Stimulated activated CD4-positive, alpha-beta T cell treated with anti-CD3 and anti-CD28 coated beads, Interleukin-1b, Interleukin-23, amount 100 ng/mL, for 4 hours (primary cell): ENCODE data around the gene VSIG10L.
A peak's percentile ranks its signal among the peaks of the same experiment; 100 is the strongest.

Source experiments
- DNase-seq, 2 donors: peaks; one replicate each; pipeline ENCODE4 v3.0.0-alpha.2; 2020; ENCODE audit warnings: low read depth in 2 of 2

Gene VSIG10L

DNA sequence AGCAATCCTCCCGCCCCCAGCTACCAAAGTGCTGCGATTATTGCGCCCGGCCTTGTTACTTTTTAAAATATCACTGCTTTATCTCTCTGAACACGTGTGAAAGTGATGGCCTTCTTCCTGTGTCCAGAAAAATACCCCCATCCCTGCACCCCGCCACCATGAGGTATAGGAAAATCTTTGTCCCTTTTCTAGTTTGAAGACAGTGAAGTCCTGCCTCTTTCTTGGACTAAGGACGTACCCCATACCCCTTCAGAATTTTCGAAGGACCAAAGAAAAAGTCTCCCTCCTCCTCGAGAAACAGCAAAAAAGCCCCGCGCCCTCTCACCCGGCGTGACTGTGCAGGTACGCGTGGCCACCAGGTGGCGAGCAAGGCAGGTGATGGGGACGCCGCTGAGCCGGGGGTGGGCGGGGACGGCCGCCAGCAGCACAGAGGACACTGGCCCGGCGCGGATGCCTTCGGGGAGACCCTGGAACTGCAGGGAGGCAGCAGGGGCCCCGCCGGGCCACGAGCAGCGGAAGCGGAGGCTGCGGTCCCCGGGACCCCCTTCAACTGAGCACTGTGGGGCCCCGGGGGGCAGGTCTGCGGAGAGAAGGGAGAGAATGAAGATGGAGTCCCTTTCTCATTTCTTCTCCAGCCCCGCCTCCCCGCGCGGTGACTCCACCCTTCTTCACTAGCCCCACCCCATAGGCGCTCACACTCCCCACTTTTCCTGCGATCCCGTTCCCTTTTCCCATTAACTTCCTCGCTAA lies 3.2 kb downstream of the VSIG10L start:
- peak; percentile 80 to 85 for DNase-seq

GRCh38 chr19:51337861-51338562 lies 3.9 kb downstream of the VSIG10L start:
- no peak for DNase-seq

DNA sequence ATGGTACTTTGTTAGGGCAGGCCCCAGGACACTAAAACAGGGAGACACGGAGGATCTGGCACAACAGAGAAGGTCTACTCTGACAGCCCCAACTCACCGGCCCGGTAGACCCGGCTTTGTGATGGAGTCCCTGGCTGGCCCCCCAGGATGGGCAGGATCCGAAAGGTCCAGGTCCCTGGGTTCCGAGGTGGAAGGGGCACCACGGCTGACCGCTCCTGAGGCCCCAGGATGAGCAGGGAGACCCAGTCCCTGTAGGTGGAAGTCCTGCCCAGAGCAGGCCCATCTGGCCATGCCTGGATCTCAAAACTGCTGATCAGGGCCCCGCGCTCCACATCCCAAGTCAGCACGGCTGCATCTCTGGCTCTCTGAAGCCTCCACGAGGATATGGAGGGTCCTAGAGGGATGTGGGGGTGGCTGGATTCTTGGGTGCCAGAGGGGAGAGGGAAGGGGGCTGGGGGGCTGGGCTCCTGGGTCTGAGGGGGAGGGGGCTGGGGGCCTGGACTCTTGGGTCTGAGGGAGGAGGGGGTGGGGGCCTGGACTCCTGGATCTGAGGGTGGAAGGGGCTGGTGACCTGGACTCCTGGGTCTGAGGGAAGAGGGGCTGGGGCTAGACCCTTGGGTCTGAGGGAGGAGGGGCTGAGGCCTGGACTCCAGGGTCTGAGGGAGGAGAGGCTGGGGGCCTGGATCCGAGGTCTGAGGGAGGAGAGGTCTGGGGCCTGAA lies 4.6 kb downstream of the VSIG10L start:
- no peak for DNase-seq

DNA sequence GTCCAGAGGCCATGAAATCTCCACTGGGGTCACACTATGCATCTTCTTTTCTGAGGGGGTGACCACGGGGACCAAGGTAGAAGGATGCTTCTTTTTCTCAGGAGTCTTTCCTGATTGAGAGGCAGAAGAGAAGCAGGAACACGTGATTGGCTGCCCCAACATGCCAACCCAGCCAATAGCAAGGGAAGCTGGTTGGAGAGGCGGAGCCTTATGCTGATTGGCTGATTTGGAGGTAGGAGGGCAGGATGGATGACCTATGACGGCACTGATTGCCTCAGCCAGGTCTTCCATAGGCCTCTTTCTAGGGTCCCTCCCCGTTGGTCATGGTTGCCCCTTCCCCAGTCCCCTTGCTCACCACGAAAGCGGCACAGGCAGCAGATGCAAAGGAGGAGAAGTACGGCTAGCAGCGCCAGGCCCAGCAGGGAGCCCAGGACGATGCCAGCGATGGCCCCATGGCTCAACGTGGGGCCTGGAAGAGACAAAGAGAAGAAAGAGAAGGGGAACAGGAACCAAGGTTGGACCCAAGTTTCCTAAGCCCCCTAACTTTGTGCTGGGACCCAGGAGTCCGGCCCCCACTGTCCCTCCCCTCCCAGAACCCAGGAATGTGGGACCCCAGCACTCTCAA lies 8.0 kb downstream of the VSIG10L start:
- DNase-seq, result no peak

DNA sequence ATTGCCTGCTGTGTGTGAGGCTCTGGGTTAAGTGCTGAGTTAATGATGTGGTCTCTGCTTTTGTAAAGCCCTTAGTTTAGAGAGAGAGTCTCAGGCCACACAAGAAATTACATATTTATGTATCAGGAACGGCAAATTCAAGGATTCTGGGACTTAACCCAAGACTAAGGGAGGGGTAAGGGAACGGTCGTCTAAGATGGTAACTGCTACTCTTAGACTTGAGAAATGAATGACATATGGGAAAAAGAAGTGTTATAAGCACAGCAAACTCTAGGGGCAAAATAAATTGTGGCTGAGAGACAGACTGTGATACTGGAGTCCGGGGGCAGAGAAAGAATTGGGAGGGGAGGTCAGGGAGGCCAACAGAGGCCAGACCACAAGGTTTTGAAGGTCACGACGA lies 10.2 kb downstream of the VSIG10L start:
- DNase-seq, result no peak

DNA sequence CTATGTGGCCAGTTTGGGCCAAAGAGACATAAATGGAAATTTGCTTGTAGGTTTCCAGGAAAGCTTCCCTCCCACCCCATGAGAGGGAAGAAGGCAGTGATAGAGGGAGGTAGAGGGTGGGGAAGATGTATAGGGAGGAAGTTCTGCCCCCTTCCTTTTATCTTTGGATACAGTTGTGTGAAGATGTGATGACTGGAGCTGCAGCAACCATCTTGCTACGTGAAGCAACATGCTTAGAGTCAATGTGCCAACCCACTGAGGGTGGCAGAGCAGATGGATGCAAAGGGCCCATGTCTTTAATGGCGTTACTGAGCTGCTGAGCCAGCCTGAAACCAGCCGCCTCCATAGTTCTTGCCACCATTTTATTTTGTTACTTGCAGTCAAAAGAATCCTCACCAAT lies 10.7 kb downstream of the VSIG10L start:
- DNase-seq, result no peak

GRCh38 chr19:51330366-51330765 lies 11.6 kb downstream of the VSIG10L start:
- DNase-seq, result no peak

DNA sequence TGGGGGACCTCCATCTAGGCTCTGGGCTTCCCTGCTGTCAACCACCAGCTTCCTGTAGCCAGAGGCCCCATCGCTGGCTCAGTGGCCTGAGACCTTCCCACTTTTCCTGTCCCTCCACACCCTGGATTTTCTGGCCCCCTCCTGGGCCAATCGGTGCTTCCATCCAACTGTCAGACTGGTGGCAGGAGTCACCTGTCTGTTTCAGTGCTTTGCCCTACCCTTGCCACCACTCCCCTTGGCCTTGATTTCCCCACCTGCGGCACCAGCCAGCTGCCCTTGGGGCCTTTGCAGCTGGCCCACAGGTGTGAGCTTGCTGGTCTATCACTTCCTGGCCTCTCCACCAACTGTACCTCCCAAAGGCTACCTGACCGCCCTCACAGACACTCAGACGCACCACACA lies 12.5 kb downstream of the VSIG10L start:
- no peak for DNase-seq

DNA sequence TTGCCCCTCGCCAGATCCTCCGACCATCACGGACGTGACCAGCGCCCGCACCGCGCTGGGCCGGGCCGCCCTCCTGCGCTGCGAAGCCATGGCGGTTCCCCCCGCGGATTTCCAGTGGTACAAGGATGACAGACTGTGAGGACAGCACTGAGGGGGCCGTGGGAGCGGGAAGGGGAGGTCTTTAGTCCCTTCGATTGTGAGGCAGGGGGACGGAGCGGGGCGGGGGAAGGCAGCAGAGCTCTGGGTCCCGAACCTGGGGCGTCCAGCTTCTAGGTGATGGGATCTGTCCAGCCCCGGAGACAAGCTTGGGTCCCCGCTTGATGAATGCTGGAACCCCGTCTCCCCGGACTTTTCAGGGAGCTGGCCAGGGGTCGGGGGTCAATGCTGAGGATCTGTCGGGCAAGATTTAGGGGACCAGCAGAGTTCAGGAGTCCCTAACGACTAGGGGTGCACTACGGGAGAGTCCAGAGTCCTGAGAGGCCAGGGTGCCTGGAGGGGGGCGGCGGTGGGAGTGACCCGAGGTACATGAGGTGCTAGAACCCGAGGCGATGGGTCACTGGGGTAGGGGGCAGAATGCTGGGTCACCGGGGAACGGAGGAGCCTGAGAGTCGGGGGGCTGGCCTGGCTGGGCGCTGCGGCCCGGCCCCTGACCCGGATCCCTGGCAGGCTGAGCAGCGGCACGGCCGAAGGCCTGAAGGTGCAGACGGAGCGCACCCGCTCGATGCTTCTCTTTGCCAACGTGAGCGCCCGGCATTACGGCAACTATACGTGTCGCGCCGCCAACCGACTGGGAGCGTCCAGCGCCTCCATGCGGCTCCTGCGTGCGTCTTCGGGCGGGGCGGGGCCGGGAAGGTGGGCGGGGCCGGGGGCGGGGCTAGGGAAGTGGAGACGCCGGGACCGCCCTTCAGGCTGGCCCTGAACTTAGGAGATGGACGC lies 14.6 kb downstream of the VSIG10L start:
- peak in 1 of 2 donors; percentile 45 for DNase-seq

- no peak for DNase-seq
Measured at GRCh38 chr19:51326216-51327065, 15.5 kb downstream of the VSIG10L start.

- no peak for DNase-seq
Measured at GRCh38 chr19:51325161-51325976, 16.6 kb downstream of the VSIG10L start.

- no peak for DNase-seq
Measured at GRCh38 chr19:51324167-51324481, 17.8 kb downstream of the VSIG10L start.

DNA sequence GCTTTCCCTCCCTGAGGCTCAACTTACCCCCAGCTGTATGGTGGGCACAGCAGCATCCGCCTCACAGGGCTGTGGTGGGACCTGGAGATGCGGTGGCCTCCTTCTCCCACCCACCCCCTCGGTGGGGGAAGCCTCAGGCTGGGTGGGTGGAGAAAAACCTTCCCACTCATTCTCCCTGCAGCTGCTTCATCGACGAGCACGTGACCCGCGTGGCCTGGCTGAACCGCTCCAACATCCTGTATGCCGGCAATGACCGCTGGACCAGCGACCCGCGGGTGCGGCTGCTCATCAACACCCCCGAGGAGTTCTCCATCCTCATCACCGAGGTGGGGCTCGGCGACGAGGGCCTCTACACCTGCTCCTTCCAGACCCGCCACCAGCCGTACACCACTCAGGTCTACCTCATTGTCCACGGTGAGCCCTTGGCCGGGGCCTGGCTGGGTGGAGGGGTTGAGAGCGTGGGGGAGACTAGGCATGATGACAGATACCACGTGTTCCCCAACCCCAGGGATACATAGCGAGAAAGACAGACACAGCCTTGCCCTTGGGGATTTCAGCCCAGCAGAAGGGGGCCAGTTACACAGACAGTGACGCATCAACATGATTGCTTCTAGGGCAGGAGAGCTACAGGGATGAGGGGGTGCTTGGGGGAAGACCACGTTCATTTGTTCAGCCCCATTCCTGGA lies 18.3 kb downstream of the VSIG10L start:
- DNase-seq, result no peak

- DNase-seq, result no peak
Measured at GRCh38 chr19:51321799-51322198, 20.1 kb downstream of the VSIG10L start.

DNA sequence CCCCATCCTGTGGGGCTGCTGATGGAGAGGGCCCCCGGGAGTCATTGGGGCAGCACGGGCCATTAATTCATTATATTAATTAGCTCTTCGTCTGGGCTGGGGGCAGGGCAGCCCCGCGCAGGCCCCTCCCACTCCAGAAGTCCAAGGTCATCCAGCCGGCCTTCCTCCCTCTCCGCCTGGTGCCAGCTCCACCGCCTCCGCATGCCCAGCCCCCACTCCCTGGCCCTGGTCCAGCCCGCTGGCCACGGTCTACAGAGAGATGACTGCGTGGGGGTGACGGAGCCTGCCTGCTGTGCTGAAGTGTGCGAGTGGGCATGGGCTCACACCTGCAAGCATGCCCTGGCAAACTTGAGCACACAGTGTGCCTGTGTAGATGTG lies 21.7 kb downstream of the VSIG10L start:
- DNase-seq, result no peak

DNA sequence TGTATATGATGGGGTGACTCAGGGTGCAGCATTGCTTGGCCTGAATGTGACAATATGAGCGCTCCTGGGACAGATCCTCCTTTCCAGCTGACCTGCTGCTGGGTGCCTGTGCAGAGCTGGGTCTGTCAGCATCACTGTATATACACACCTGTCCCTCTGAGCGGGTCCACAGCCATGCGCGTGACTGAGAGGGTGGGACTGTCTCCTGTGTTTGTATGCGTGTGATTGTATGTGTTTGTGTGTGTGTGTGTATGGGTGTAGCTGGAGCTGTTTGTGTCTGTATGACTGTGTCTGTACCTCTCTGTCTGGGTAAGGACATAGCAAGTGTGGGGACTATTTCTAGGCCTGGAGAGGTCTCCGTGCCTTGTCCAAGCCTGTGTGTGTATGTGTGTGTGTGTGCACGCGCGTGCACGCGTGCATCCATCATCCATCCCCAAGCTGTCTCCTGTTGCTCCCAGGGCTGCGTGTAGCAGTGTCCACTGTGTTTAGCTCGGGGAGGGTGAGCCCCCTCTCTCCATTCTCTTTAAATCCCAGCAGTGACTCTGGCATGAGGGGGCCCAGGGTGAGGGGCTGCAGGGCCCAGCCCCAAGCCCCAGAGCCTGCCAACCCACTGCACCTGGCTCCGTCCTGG lies 22.2 kb downstream of the VSIG10L start:
- DNase-seq, result no peak

DNA sequence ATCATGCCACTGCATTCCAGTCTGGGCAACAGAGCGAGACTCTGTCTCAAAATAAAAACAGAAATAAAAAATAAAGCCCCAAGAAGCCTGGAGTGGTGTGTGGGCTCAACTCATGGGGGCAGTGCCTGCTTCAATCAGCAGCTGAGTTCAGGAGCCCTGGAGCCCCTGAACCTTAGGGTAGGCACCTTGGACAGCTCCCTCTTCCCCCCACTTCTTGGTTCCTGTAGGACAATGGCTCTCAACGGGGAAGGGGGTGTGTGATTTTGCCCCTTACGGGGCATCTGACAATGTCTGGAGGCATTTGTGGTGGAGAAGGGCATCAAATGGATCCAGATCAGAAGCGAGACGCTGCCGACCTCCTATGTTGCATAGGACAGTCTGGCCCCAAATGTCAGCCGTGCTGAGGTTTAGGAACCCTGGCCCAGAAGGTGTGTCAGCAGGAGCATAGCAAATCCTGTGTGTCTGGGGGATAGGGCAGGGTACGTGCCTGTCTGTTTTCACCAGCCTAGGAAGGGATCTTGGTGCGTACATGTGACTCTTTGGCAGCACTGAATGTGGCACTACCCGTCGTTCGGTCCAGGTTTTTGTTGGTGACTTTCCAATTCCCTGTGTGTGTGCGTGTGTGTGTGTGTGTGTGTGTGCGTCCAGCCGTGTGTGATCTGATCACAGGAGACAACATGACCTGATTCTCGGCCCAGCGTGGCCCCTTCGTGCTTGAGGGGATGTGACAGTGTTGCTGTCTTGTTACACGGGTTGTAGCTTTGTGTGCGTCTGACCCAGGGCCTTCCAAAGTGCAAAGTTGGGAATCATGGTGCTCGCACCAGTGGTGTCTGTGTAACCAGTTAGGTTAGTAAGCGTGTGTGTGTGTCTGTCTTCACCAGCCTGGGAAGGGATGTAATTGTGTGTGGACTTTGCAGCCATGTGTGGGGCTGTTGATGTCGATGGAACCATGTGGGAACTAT lies 23.0 kb downstream of the VSIG10L start:
- no peak for DNase-seq
